K562 (cell line): ENCODE measurements around the gene LY6G6D. TPM values are rescaled to one million over a fixed set of nuclear protein-coding genes. Genes with fewer than 3 reads are reported as not detected.

Experiments used
- SLC30A9 ChIP-seq: fragments of 250-450 bp; sonication (Bioruptor Pico); IDR thresholded peaks from 2 replicates; pipeline ENCODE4 v1.8.0; 2022; ENCODE audit warnings: mild to moderate bottlenecking, moderate library complexity
- XRCC4 ChIP-seq: IDR thresholded peaks from one replicate; pipeline ENCODE4 v1.6.1; 2011; ENCODE audit not compliant: insufficient read depth, insufficient read length; ENCODE audit errors: extremely low read depth
- ZFPM2 ChIP-seq: fragments of 250-450 bp; sonication (Bioruptor Pico); IDR thresholded peaks from 2 replicates; pipeline ENCODE4 v1.5.1; 2022; ENCODE audit warnings: mild to moderate bottlenecking
- ZNF41 ChIP-seq: fragments of 250-450 bp; sonication (Bioruptor Pico); conservative IDR thresholded peaks from 2 replicates; pipeline ENCODE4 v1.4.0; 2020; ENCODE audit warnings: mild to moderate bottlenecking
- polyA plus RNA-seq, 8 experiments: library from polyadenylated mRNA; depleted of rRNA in 4 of 8; stranded (reverse) in 5 of 8; unstranded in 3 of 8; fragments of >200 nt; fragmentation: Nextera tagmentation in 2 of 8; fragmentation: Illumina TruSeq in 1 of 8; extraction: Ambion mirVana in 2 of 8; extraction: Trizol in 1 of 8; gene quantifications; 2 replicates each; pipeline versions ENCODE4 v1.2.1 to v1.2.3, GENCODE V29; 2011 to 2014; ENCODE audit warnings: inconsistent platforms in 1 of 8, missing spikeins in 1 of 8
- total RNA-seq, 7 experiments: library from RNA; depleted of rRNA in 6 of 7; stranded (reverse); fragments of >200 nt in 6 of 7; fragmentation: Illumina TruSeq in 2 of 7; extraction: Trizol in 2 of 7; gene quantifications; 2 replicates each; pipeline versions ENCODE4 v1.2.1 to v1.2.3, GENCODE V29; 2011 to 2021; ENCODE audit warnings: low replicate concordance in 1 of 7
- TF ChIP-seq, protein P1 (sequence below): IDR thresholded peaks from 2 replicates; pipeline ENCODE4 v1.6.1; 2012; ENCODE audit warnings: low read depth, low read length, improper control_type of control experiment, borderline replicate concordance
- TF ChIP-seq, protein P2 (sequence below): fragments of 200-400 bp; formaldehyde crosslinking; IDR thresholded peaks from 2 replicates; pipeline ENCODE4 v1.6.1; 2017; ENCODE audit warnings: mild to moderate bottlenecking, low read depth, low read length, moderate library complexity
- TF ChIP-seq, protein P3 (sequence below), 2 experiments: IDR thresholded peaks in 1 of 2; conservative IDR thresholded peaks in 1 of 2; 2 replicates each; pipeline ENCODE4 v1.6.1; 2016; ENCODE audit warnings: low read depth in 2 of 2, mild to moderate bottlenecking in 1 of 2, missing compliant biosample characterization in 1 of 2, missing genetic modification characterization in 1 of 2, moderate library complexity in 1 of 2

LY6G6D gene
- total and polyA plus RNA-seq, 9 of the 15 experiments (the other 6 are each of a cell fraction or from before 2014, with no cell fraction given), result 0.30 to 0.38 TPM; not detected in 7

DNA sequence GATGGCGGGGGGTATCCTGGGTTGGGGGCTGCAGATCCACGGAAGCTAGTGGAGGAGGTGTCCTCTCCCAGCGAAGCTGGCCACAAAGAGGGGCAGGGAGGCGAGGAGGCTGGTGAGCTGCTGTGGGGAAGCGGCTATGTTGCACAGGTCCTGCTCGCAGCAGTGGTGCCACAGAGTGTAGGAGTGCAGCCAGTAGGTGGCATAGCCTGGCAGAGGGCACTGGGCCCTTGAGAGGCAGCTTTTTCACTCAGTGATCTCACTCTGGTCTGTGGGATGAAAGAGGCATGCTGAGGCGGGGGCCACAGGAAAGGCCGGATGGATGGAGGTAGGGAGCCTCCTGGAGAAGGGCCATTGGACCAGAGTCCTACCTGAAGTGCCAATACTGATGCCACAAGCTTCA, 2.9 kb upstream of the LY6G6D start (continued):
- TF ChIP-seq, protein P1, sequence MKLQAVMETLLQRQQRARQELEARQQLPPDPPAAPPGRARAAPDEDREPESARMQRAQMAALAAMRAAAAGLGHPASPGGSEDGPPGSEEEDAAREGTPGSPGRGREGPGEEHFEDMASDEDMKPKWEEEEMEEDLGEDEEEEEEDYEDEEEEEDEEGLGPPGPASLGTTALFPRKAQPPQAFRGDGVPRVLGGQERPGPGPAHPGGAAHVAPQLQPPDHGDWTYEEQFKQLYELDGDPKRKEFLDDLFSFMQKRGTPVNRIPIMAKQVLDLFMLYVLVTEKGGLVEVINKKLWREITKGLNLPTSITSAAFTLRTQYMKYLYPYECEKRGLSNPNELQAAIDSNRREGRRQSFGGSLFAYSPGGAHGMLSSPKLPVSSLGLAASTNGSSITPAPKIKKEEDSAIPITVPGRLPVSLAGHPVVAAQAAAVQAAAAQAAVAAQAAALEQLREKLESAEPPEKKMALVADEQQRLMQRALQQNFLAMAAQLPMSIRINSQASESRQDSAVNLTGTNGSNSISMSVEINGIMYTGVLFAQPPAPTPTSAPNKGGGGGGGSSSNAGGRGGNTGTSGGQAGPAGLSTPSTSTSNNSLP, result no peak
- TF ChIP-seq, protein P2, sequence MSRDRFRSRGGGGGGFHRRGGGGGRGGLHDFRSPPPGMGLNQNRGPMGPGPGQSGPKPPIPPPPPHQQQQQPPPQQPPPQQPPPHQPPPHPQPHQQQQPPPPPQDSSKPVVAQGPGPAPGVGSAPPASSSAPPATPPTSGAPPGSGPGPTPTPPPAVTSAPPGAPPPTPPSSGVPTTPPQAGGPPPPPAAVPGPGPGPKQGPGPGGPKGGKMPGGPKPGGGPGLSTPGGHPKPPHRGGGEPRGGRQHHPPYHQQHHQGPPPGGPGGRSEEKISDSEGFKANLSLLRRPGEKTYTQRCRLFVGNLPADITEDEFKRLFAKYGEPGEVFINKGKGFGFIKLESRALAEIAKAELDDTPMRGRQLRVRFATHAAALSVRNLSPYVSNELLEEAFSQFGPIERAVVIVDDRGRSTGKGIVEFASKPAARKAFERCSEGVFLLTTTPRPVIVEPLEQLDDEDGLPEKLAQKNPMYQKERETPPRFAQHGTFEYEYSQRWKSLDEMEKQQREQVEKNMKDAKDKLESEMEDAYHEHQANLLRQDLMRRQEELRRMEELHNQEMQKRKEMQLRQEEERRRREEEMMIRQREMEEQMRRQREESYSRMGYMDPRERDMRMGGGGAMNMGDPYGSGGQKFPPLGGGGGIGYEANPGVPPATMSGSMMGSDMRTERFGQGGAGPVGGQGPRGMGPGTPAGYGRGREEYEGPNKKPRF, result no peak
- TF ChIP-seq XRCC4, result no peak
- TF ChIP-seq ZNF41 (CRISPR knock-in tag), result no peak
- no peak for TF ChIP-seq SLC30A9 (CRISPR knock-in tag)
- no peak for TF ChIP-seq ZFPM2 (CRISPR knock-in tag)
- TF ChIP-seq, protein P3, sequence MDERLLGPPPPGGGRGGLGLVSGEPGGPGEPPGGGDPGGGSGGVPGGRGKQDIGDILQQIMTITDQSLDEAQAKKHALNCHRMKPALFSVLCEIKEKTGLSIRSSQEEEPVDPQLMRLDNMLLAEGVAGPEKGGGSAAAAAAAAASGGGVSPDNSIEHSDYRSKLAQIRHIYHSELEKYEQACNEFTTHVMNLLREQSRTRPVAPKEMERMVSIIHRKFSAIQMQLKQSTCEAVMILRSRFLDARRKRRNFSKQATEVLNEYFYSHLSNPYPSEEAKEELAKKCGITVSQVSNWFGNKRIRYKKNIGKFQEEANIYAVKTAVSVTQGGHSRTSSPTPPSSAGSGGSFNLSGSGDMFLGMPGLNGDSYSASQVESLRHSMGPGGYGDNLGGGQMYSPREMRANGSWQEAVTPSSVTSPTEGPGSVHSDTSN (CRISPR knock-in tag; IDR thresholded peaks at IDR 0.05; ENCODE audit: low read depth), result no peak
- TF ChIP-seq, protein P3 (tag; conservative IDR thresholded peaks at IDR 0.05; ENCODE audit: low read depth), result no peak
